H1 (cell line): Measurements from ENCODE around the gene MRPL47. TPM values are rescaled to one million over a fixed set of nuclear protein-coding genes. Genes with fewer than 3 reads are reported as not detected.

Source experiments
- CTCF ChIA-PET: fragments of 300-600 bp; sonication (Branson Sonifier 250); formaldehyde crosslinking; loops from one replicate; lab custom pipeline; 2021; ENCODE audit not compliant: partially characterized antibody; lab: Charles Lee
- POLR2A ChIA-PET: fragments of 300-600 bp; sonication (Branson Sonifier 250); formaldehyde crosslinking; loops from one replicate; lab custom pipeline; 2021; ENCODE audit warnings: inconsistent platforms; ENCODE audit not compliant: partially characterized antibody; lab: Charles Lee
- DNase-seq, 2 experiments: peaks; one replicate each; pipeline versions ENCODE4 v3.0.0 to v3.0.0-alpha.2; 2010 to 2022; ENCODE audit warnings: low spot score in 2 of 2, low read depth in 1 of 2, mixed read lengths in 1 of 2
- FAIRE-seq: peaks from 2 replicates; lab custom pipeline; 2011; peaks lifted over from hg19 to GRCh38; lab: Jason Lieb, UNC
- H2AFZ ChIP-seq: 2 replicates; pipeline ENCODE4 v1.8.1; 2012; ENCODE audit warnings: low read length, inconsistent platforms
- H2AK5ac ChIP-seq: 2 replicates; pipeline ENCODE4 v1.6.1; 2013; ENCODE audit warnings: low read depth, low read length
- H2BK120ac ChIP-seq: replicated peaks from 2 replicates; pipeline ENCODE3; 2013; ENCODE audit warnings: low read depth, low read length, inconsistent platforms
- H2BK12ac ChIP-seq: 2 replicates; pipeline ENCODE4 v1.6.1; 2013; ENCODE audit warnings: low read depth, low read length
- H2BK15ac ChIP-seq: 2 replicates; pipeline ENCODE4 v1.6.1; 2013; ENCODE audit warnings: low read length
- H2BK20ac ChIP-seq: 2 replicates; pipeline ENCODE4 v1.6.1; 2013; ENCODE audit warnings: low read length
- H2BK5ac ChIP-seq: 2 replicates; pipeline ENCODE4 v1.6.1; 2013; ENCODE audit warnings: low read depth, low read length
- H3K14ac ChIP-seq: 2 replicates; pipeline ENCODE4 v1.6.1; 2013; ENCODE audit warnings: inconsistent platforms; ENCODE audit not compliant: insufficient read length
- H3K18ac ChIP-seq: 2 replicates; pipeline ENCODE4 v1.6.1; 2013; ENCODE audit warnings: low read length; ENCODE audit errors: extremely low read depth
- H3K23ac ChIP-seq: 2 replicates; pipeline ENCODE4 v1.6.1; 2013; ENCODE audit warnings: inconsistent platforms; ENCODE audit not compliant: insufficient read length
- H3K23me2 ChIP-seq: 2 replicates; pipeline ENCODE4 v1.6.1; 2013; ENCODE audit warnings: low read depth, low read length
- H3K27ac ChIP-seq: 2 replicates; pipeline ENCODE4 v1.6.1; 2011; ENCODE audit warnings: low read depth, low read length, inconsistent platforms
- H3K27me3 ChIP-seq, 4 experiments: replicated peaks in 1 of 4; 1 replicate in 1 of 4; 2 replicates in 3 of 4; pipeline versions ENCODE4 v1.6.1 to v1.8.1; 2011 to 2013; ENCODE audit warnings: low read length in 3 of 4, mild to moderate bottlenecking in 3 of 4, inconsistent platforms in 2 of 4, mixed read lengths in 2 of 4, moderate library complexity in 1 of 4; ENCODE audit not compliant: control insufficient read depth in 3 of 4, insufficient read depth in 3 of 4; ENCODE audit errors: extremely low read depth in 1 of 4
- H3K36me3 ChIP-seq, 4 experiments: 2 replicates each; pipeline versions ENCODE4 v1.6.1 to v1.8.1; 2011 to 2013; ENCODE audit warnings: mild to moderate bottlenecking in 4 of 4, low read length in 3 of 4, moderate library complexity in 2 of 4, control low read depth in 1 of 4, inconsistent platforms in 1 of 4; ENCODE audit not compliant: insufficient read depth in 4 of 4, control insufficient read depth in 2 of 4
- H3K4ac ChIP-seq: replicated peaks from 2 replicates; pipeline ENCODE3; 2013; ENCODE audit warnings: low read length, low read depth, mixed read lengths, inconsistent platforms; ENCODE audit not compliant: insufficient read length
- H3K4me1 ChIP-seq, 4 experiments: replicated peaks in 1 of 4; 1 replicate in 1 of 4; 2 replicates in 3 of 4; pipeline versions ENCODE4 v1.6.1 to v1.8.1; 2011 to 2013; ENCODE audit warnings: low read length in 3 of 4, inconsistent platforms in 2 of 4, mixed read lengths in 1 of 4; ENCODE audit not compliant: insufficient read depth in 4 of 4, control insufficient read depth in 3 of 4
- H3K4me2 ChIP-seq, 2 experiments: 2 replicates each; pipeline versions ENCODE4 v1.6.1 to v1.8.1; 2011 to 2013; ENCODE audit warnings: low read depth in 2 of 2, low read length in 2 of 2, control low read depth in 1 of 2, inconsistent platforms in 1 of 2, mild to moderate bottlenecking in 1 of 2; ENCODE audit not compliant: insufficient read depth in 1 of 2
- H3K4me3 ChIP-seq, 4 experiments: fragments of 200-600, 300-600 bp in 1 of 4; sonication (generic), shearing (Covaris generic), sonication (Bioruptor Twin) in 1 of 4; 2 replicates each; pipeline versions ENCODE4 v1.5.1 to v1.8.1; 2011 to 2016; ENCODE audit warnings: low read length in 4 of 4, low read depth in 3 of 4, control low read depth in 2 of 4, inconsistent platforms in 2 of 4, mild to moderate bottlenecking in 2 of 4, mixed read lengths in 1 of 4, moderate library complexity in 1 of 4; ENCODE audit not compliant: insufficient read depth in 2 of 4; ENCODE audit errors: extremely low read depth in 1 of 4
- H3K56ac ChIP-seq: replicated peaks from 2 replicates; pipeline ENCODE3; 2013; ENCODE audit warnings: low read depth, mild to moderate bottlenecking, mixed read lengths, low read length, inconsistent platforms; ENCODE audit not compliant: insufficient read length
- H3K79me1 ChIP-seq: 2 replicates; pipeline ENCODE4 v1.6.1; 2013; ENCODE audit warnings: low read depth, low read length, control low read depth
- H3K79me2 ChIP-seq, 2 experiments: 2 replicates each; pipeline versions ENCODE4 v1.6.1 to v1.8.1; 2012 to 2013; ENCODE audit warnings: low read length in 2 of 2, mild to moderate bottlenecking in 2 of 2, inconsistent platforms in 1 of 2; ENCODE audit not compliant: insufficient read depth in 2 of 2, control insufficient read depth in 1 of 2
- H3K9ac ChIP-seq, 4 experiments: replicated peaks in 1 of 4; 1 replicate in 1 of 4; 2 replicates in 3 of 4; pipeline versions ENCODE4 v1.6.1 to v1.8.1; 2011 to 2013; ENCODE audit warnings: low read depth in 3 of 4, low read length in 3 of 4, control low read depth in 2 of 4, mild to moderate bottlenecking in 2 of 4, moderate library complexity in 2 of 4, inconsistent platforms in 1 of 4; ENCODE audit errors: extremely low read depth in 1 of 4
- H3K9me3 ChIP-seq, 2 experiments: 2 replicates each; pipeline versions ENCODE4 v1.6.1 to v1.8.1; 2012 to 2013; ENCODE audit warnings: mild to moderate bottlenecking in 2 of 2, moderate library complexity in 2 of 2, control low read depth in 1 of 2, inconsistent platforms in 1 of 2, low read depth in 1 of 2, low read length in 1 of 2, mixed read lengths in 1 of 2; ENCODE audit not compliant: insufficient read depth in 2 of 2
- H4K20me1 ChIP-seq, 2 experiments: replicated peaks in 1 of 2; 2 replicates each; pipeline versions ENCODE3 to v1.8.1; 2011 to 2013; ENCODE audit warnings: inconsistent platforms in 2 of 2, low read length in 2 of 2, mild to moderate bottlenecking in 1 of 2; ENCODE audit not compliant: insufficient read depth in 2 of 2, control insufficient read depth in 1 of 2
- H4K5ac ChIP-seq: 2 replicates; pipeline ENCODE4 v1.6.1; 2013; ENCODE audit warnings: low read length, low read depth, mixed read lengths, inconsistent platforms; ENCODE audit not compliant: insufficient read length
- H4K8ac ChIP-seq: 2 replicates; pipeline ENCODE4 v1.8.0; 2013; ENCODE audit warnings: mild to moderate bottlenecking, moderate library complexity, low read length, inconsistent platforms; ENCODE audit not compliant: insufficient read depth; ENCODE audit errors: extremely low read depth
- H4K91ac ChIP-seq: replicated peaks from 2 replicates; pipeline ENCODE3; 2013; ENCODE audit warnings: low read length, mixed read lengths, inconsistent platforms; ENCODE audit not compliant: insufficient read length
- CBX5 ChIP-seq: fragments of 300-800, 300-1000 bp; sonication (generic); IDR thresholded peaks from 2 replicates; pipeline ENCODE4 v1.7.1; 2016; ENCODE audit warnings: antibody characterized with exemption, low read length, low read depth
- CREB1 ChIP-seq: IDR thresholded peaks from 2 replicates; pipeline ENCODE4 v1.6.1; 2012; ENCODE audit warnings: inconsistent platforms
- CTBP2 ChIP-seq: IDR thresholded peaks from 2 replicates; pipeline ENCODE4 v1.7.0; 2011; ENCODE audit warnings: borderline replicate concordance, mild to moderate bottlenecking, moderate library complexity, mixed read lengths, low read length; ENCODE audit not compliant: insufficient read depth, insufficient read length
- EGR1 ChIP-seq: IDR thresholded peaks from 2 replicates; pipeline ENCODE4 v1.6.1; 2011; ENCODE audit warnings: low read depth, low read length, borderline replicate concordance
- JUND ChIP-seq: IDR thresholded peaks from 2 replicates; pipeline ENCODE4 v1.6.1; 2011; ENCODE audit warnings: mild to moderate bottlenecking, improper control_type of control experiment, low read length
- NANOG ChIP-seq: IDR thresholded peaks from 2 replicates; pipeline ENCODE4 v1.6.1; 2011; ENCODE audit warnings: low read length, low read depth, mild to moderate bottlenecking, inconsistent platforms; ENCODE audit not compliant: insufficient read depth, poor library complexity, severe bottlenecking
- POU5F1 ChIP-seq: IDR thresholded peaks from 2 replicates; pipeline ENCODE4 v1.6.1; 2011; ENCODE audit warnings: low read depth, mild to moderate bottlenecking, low read length, moderate library complexity
- TAF1 ChIP-seq: IDR thresholded peaks from 2 replicates; pipeline ENCODE4 v1.6.1; 2011; ENCODE audit warnings: mild to moderate bottlenecking, low read depth, low read length
- ZNF274 ChIP-seq: IDR thresholded peaks from 2 replicates; pipeline ENCODE4 v1.7.0; 2012; ENCODE audit warnings: low read length, borderline replicate concordance; ENCODE audit errors: extremely low read depth
- WGBS, 2 experiments: shearing (Covaris generic) in 1 of 2; methylation state at CpG; one replicate each; pipeline versions ENCODE4 v1.1.6 to v1.1.7; 2013 to 2015; ENCODE audit warnings: low lambda C conversion rate in 2 of 2, mixed read lengths in 2 of 2, inconsistent platforms in 1 of 2, low coverage in 1 of 2, missing lambda C conversion rate in 1 of 2; ENCODE audit not compliant: insufficient replicate concordance in 2 of 2, insufficient coverage in 1 of 2, insufficient read length in 1 of 2; ENCODE audit errors: extremely low coverage in 1 of 2, missing lambda C conversion rate in 1 of 2; 5-methylcytosine and 5-hydroxymethylcytosine counted together
- polyA plus RNA-seq, 7 experiments: library from polyadenylated mRNA; depleted of rRNA in 3 of 7; stranded (reverse) in 5 of 7; unstranded in 2 of 7; fragments of >200 nt in 5 of 7; fragments of 200-250 nt in 2 of 7; gene quantifications; 1 replicate in 5 of 7; 2 replicates in 1 of 7; 4 replicates in 1 of 7; pipeline versions ENCODE4 v1.2.1 to v1.2.3, GENCODE V29; 2011 to 2013; ENCODE audit warnings: missing spikeins in 2 of 7, mixed read lengths in 2 of 7
- total RNA-seq: library from RNA; stranded (reverse); fragmentation: NEBNext Ultra II Directional; extraction: Animal tissue kit (Norgen Biotek cat#: 25700); gene quantifications from 2 replicates; pipeline ENCODE4 v1.2.1, GENCODE V29; 2021
- TF ChIP-seq, protein P1 (sequence below), 3 experiments: IDR thresholded peaks; 1 replicate in 2 of 3; 2 replicates in 1 of 3; pipeline versions ENCODE4 v1.5.1 to v1.6.1; 2011; ENCODE audit warnings: low read length in 3 of 3, mild to moderate bottlenecking in 3 of 3, inconsistent platforms in 2 of 3, low read depth in 1 of 3, moderate library complexity in 1 of 3; ENCODE audit not compliant: insufficient read depth in 1 of 3; ENCODE audit errors: control extremely low read depth in 1 of 3
- TF ChIP-seq, protein P2 (sequence below): IDR thresholded peaks from 2 replicates; pipeline ENCODE4 v1.6.1; 2012; ENCODE audit warnings: inconsistent platforms

MRPL47 gene
- total and polyA plus RNA-seq, 2 of the 8 experiments (the other 6 are each of a cell fraction or from before 2014, with no cell fraction given): 26.1 to 76.6 TPM

DNA sequence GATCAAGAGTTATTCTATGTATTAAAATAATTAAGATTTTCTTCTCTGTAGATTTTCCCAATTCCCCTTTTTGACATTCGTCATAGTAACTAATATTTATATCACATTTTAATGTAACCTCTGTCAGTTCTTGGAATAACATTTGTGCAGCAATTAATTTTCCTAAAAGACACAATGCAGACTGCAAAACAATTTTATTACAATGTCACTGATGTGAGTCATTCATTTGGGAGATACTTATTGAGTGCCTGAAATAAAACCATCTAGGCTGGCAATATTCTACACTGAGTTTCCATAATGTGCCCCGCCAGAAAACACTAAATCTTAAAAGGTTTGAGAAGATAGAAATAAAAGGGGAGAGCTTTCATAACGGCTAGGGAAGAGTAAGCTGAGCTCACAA, 41.7 kb upstream of the MRPL47 start:
- FAIRE-seq: no peak

More for the DNA sequence above, 41.7 kb upstream of the MRPL47 start:
- Histone ChIP-seq H3K79me1 (no peaks in the 10 kb centered on the region), H3K9me3 (no peaks in the 10 kb centered on the region), H2BK5ac (no peak overlapping the region), H3K14ac (no peak overlapping the region), H3K4me1 (peaks cover 0 to 3% (median 0%) of the 10 kb centered on the region in 4 experiments; a peak in 1 of 7 replicates), H2AFZ (no peak overlapping the region), H4K5ac (no peak overlapping the region), H3K36me3 (no peaks in the 10 kb centered on the region), H2AK5ac (no peak overlapping the region), H2BK20ac (no peak overlapping the region), H3K9ac (no peak overlapping the region), H4K91ac (no peak overlapping the region), H2BK120ac (no peak overlapping the region), H3K56ac (no peak overlapping the region), H3K27me3 (no peaks in the 10 kb centered on the region), H2BK12ac (no peak overlapping the region), H3K18ac (no peak overlapping the region), H4K8ac (no peak overlapping the region), H3K4me3 (no peak overlapping the region), H3K27ac (no peak overlapping the region), H3K79me2 (no peaks in the 10 kb centered on the region), H2BK15ac (no peak overlapping the region), H3K23ac (no peak overlapping the region), H3K4me2 (no peak overlapping the region), H3K4ac (no peak overlapping the region), H4K20me1 (no peaks in the 10 kb centered on the region), H3K23me2 (no peaks in the 10 kb centered on the region)
- ChIA-PET CTCF (no interaction called here), POLR2A (no interaction called here)
- WGBS, 2 experiments: 88% methylated on average over 3 of the region's 3 CpGs; no CpG with 5 or more reads in 1 of the 2 experiments
- no peak for DNase-seq
- TF ChIP-seq CTBP2 (no peak), TAF1 (no peak), CREB1 (no peak), EGR1 (no peak), CBX5 (no peak), ZNF274 (no peak), NANOG (no peak), POU5F1 (no peak), JUND (no peak)
- TF ChIP-seq, protein P1, sequence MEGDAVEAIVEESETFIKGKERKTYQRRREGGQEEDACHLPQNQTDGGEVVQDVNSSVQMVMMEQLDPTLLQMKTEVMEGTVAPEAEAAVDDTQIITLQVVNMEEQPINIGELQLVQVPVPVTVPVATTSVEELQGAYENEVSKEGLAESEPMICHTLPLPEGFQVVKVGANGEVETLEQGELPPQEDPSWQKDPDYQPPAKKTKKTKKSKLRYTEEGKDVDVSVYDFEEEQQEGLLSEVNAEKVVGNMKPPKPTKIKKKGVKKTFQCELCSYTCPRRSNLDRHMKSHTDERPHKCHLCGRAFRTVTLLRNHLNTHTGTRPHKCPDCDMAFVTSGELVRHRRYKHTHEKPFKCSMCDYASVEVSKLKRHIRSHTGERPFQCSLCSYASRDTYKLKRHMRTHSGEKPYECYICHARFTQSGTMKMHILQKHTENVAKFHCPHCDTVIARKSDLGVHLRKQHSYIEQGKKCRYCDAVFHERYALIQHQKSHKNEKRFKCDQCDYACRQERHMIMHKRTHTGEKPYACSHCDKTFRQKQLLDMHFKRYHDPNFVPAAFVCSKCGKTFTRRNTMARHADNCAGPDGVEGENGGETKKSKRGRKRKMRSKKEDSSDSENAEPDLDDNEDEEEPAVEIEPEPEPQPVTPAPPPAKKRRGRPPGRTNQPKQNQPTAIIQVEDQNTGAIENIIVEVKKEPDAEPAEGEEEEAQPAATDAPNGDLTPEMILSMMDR (IDR thresholded peaks at IDR 0.05; ENCODE audit: control extremely low read depth in 1 of 3, insufficient read depth in 1 of 3, low read depth in 1 of 3, low read length in 3 of 3): no peak
- TF ChIP-seq, protein P2, sequence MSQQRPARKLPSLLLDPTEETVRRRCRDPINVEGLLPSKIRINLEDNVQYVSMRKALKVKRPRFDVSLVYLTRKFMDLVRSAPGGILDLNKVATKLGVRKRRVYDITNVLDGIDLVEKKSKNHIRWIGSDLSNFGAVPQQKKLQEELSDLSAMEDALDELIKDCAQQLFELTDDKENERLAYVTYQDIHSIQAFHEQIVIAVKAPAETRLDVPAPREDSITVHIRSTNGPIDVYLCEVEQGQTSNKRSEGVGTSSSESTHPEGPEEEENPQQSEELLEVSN: no peak
